Stimulated activated CD8-positive, alpha-beta memory T cell treated with anti-CD3 and anti-CD28 coated beads, Interleukin-15, amount 100 ng/mL, for 48 hours (primary cell): ENCODE results near the gene TANGO2.

Experiments
- DNase-seq, 2 donors: peaks; one replicate each; pipeline ENCODE4 v3.0.0-alpha.2; 2020; ENCODE audit warnings: low read depth in 2 of 2

The TANGO2 gene

GRCh38 chr22:20026204-20026908 lies 5.4 kb downstream of the TANGO2 start:
- DNase-seq = no peak

DNA sequence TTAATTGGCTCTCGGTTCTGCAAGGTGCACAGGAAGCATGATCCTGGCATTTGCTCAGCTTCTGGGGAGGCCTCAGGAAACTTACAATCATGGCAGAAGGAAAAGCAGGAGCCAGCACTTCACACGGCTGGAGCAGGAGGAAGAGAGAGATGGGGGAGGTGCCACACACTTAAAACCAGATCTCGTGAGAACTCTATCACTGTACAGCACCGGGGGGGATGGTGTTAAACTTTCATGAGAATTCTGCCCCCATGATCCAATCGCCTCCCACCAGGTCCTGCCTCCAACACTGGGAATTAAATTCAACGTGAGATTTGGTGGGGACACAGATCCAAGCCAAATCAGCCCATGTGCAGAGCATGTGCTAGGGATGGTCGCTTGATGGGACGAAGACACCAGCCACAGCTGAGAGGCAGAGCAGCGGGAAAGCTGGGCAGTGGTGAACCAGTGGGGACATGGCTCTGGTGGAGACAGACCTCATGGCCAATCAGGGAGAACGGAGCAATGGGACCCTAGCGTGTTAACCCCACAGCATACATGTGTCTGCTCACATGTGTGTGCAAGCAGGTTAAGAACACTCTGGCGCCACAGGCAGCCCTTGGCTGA lies 6.2 kb downstream of the TANGO2 start:
- no peak for DNase-seq

DNA sequence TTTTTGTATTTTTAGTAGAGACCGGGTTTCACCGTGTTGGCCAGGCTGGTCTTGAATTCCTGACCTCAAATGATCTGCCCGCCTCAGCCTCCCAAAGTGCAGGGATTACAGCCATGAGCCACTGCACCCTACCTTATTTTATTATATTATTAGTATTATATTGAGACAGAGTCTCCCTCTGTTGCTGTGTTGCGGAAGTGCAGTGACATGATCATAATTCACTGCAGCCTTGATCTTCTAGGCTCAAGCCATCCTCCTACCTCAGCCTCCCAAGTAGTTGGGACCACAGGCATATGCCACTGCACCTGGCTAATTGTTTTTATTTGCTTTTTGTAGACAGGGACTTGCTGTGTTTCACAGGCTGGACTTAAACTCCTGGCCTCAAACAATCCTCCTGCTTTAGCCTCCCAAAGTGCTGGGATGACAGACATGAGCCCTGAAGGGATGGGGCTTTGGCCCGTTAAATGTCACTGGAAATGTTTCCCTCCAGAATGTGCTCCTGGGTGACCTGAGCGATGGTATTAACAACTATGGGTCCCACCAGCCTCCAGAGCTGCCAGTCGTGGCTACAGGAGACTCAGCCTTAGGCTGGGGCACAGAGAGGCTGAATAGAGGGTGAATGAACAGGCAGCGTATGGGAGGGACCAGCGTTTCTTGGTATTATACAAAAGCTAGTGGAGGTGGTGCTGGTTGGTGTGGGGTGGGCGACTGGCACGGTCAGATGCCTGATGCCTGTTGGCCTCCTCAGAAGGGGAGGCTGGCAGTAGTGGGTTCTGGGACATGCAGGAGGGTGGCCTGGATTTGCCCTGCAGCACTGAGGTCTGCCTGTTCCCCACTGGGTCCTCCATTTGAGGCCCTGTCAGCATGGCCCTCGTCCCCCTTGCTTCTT lies 7.3 kb downstream of the TANGO2 start:
- DNase-seq = no peak

GRCh38 chr22:20028855-20029549 lies 8.1 kb downstream of the TANGO2 start:
- no peak for DNase-seq

DNA sequence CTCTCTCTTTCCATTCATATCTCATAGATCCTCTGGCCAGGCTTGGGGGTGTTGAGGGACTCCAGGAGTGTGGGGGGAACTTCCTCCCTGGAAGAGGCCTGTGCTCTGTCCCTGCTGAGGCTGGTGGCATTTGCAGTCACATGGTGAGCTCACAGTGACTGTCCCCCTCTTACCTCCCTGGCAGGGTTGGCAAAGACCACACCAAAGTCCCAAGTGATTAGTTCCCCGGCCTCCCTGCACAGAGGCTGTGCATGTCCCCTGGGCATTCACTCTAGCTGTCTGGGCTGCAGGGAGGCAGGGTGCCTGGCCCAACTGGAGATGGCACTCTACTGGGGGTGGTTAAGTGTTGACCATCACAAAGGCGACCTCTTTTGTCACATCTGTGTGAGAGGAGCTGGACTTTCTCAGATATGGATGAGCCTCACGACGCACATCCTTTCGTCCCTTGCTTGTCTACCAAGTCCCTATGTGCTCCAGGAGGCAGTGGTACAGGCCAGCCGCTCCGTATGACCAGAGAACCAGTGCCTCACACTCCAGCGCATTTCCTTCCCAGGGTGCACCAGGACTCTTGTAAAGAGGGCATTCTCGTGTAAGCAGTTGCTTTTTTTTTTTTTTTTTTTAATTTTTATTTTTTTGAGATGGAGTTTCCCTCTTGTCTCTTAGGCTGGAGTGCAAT lies 8.8 kb downstream of the TANGO2 start:
- DNase-seq = no peak

- no peak for DNase-seq
These were observed 11.0 kb downstream of the TANGO2 start for GRCh38 chr22:20031732-20032406.

DNA sequence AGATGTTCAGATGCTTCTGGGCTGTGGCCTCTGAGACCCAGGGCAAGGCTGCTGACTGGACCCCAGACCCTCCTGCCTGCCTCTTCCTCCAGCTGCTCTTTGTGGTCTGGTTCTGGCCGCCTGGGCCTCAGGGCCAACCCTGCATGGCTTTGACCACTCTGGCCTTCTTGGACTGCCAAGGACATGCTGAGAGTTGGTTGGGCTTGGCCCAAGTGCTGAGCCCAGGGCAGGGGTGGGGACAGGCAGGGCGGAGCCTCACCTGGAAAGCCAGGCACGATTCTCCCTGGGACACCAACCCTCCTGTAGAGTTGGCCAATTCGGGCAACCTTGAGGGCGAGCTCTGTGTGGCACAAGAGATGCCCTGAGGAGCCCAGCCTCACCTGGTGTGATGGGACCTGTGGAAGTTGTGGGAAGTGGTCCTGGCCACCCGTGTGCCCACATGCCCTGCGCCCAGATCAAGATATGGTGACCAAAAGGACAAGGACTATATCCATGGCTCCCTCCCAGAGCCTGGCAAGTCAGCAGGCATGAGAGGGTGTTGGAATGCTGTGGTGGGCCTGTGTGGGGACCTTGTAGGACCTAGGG lies 11.6 kb downstream of the TANGO2 start:
- no peak for DNase-seq

DNA sequence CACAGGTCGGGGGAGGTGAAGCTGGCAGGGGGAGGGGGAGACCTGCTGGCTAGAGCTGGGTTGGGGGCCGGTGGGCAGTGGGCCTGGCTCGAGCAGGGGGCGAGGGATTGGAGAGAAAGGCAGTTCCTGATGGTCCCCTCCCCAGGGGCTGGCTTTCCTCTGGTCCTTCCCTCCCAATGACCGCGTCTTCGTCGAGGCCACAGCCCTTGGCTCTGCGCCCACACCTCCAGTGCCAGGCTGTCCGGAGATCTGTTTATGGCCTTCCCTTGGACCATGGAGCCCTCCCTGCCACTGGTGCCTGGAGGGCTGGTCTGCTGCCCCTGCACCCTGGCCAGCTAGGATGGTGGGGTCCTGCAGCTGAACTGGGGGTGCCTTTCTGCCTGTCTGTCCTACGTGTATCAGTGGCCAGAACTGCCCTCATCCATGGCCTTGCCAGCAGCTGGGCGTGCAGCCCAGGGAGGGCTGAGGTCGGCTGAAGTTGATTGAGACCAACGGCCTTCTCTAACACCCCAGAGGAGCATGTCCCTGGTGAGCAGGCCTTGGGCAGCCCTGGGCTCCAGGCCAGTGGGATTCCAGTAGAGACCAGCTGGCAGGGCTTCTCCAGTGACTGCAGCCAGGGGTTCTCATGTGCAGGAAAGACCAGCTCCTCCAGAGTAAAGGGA lies 12.3 kb downstream of the TANGO2 start:
- no peak for DNase-seq

- DNase-seq = no peak
These were observed 13.2 kb downstream of the TANGO2 start for GRCh38 chr22:20034143-20034542.

DNA sequence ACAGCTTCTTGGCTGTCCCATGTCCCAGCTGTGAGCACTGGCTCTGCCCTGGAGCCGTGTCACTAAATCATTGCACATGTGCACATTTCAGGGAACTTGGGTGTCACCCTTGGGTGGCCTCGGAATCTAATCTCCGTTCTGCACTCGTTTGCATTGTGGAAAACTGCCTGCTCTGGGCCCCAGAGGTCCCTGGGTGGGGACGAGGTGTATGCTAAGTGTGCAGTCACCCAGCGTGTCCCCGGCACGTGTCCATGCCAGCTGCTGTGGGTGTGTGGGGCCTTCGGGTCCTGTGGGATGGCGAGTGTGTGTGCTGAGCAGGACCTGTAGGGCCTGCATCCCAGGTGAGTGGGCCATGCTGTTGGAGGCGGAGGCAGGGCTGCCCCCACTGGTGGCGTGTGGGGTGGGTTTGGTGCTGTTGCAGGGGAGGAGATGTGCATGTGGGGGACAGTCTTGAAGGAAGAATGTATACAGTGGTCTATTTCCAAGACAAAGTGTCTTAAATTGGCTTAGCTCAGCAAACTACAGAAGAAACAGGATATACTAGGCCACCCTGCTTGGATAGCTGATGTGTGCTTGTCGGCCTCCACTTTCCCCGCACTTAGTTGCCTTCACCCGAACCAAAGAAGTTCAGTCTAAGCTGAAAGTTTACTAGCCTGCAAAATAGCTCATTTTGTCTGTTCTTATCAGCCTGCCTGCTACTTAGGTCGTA lies 14.6 kb downstream of the TANGO2 start:
- no peak for DNase-seq

GRCh38 chr22:20036084-20036482 lies 15.2 kb downstream of the TANGO2 start:
- no peak for DNase-seq

GRCh38 chr22:20036535-20037392 lies 15.9 kb downstream of the TANGO2 start:
- no peak for DNase-seq

DNA sequence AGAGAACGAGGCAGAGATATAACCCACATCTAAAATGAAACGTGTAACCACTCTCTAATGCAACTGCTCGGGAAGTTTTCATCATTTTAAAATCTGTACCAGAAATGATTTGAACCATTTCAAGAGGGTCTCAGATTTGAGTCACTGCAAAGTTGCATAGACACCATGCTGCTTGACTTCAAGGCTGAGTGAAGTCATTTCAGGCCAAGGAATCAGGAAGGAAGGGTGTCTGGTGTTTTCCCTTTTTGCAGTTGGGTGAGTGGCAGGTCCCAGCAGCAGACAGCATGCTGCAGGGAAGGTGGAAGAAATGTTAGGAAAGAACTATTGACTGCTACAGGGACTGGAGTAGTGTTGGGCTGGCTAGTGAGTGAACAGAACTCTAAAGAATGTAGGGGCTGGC lies 16.5 kb downstream of the TANGO2 start:
- DNase-seq = no peak

- no peak for DNase-seq
These were observed 17.7 kb downstream of the TANGO2 start for GRCh38 chr22:20038574-20038973.

- DNase-seq = no peak
These were observed 18.9 kb downstream of the TANGO2 start for GRCh38 chr22:20039683-20040325.

GRCh38 chr22:20040327-20041200 lies 19.7 kb downstream of the TANGO2 start:
- DNase-seq = no peak
